HepG2 (cell line): ENCODE data around the gene ACER3. TPM values are rescaled to one million over a fixed set of nuclear protein-coding genes. Genes with fewer than 3 reads are reported as not detected.

Experiments
- ATAC-seq: fragments of 200-7000 bp; cut with Tn5 transposase; 3 replicates; pipeline ENCODE4 v1.9.1; 2020; ENCODE audit warnings: mild to moderate bottlenecking, moderate library complexity
- BruUV-seq: library from RNA; stranded (reverse); fragments of 400-500 nt; replicated peaks from 2 replicates; lab custom pipeline; 2021; lab: Mats Ljungman, UMichigan
- CTCF ChIA-PET: fragments of 300-600 bp; formaldehyde crosslinking; extraction: SDS; loops from one replicate; lab custom pipeline; 2021; ENCODE audit warnings: low total read pairs, inconsistent platforms, low intra/inter-chr PET ratio; lab: Yijun Ruan, JAX
- POLR2A ChIA-PET: fragments of 350-600 bp; sonication (Branson Sonifier 250); formaldehyde crosslinking; loops from one replicate; lab custom pipeline; 2020; ENCODE audit warnings: antibody characterized with exemption, inconsistent platforms; lab: Yijun Ruan, JAX
- DNase-seq: peaks from one replicate; pipeline ENCODE4 v3.0.0-alpha.2; 2015; ENCODE audit warnings: low spot score
- FAIRE-seq: peaks from 3 replicates; lab custom pipeline; 2011; peaks lifted over from hg19 to GRCh38; lab: Jason Lieb, UNC
- H2AFZ ChIP-seq: one replicate; pipeline ENCODE4 v1.6.1; 2011; ENCODE audit warnings: low read length, inconsistent platforms
- H3K27ac ChIP-seq: fragments of 300-600 bp; 3 replicates; pipeline ENCODE4 v1.8.0; 2011; ENCODE audit warnings: mixed run types, mild to moderate bottlenecking, mixed read lengths, low read length, inconsistent platforms; ENCODE audit not compliant: insufficient read depth; ENCODE audit errors: extremely low read length
- H3K27me3 ChIP-seq, 2 experiments: fragments of 200-600 bp in 1 of 2; 2 replicates in 1 of 2; 3 replicates in 1 of 2; pipeline versions ENCODE4 v1.6.0 to v1.8.0; 2011; ENCODE audit warnings: low read length in 2 of 2, mild to moderate bottlenecking in 2 of 2, moderate library complexity in 2 of 2, inconsistent platforms in 1 of 2; ENCODE audit not compliant: insufficient read depth in 2 of 2, control insufficient read depth in 1 of 2
- H3K36me3 ChIP-seq, 2 experiments: fragments of 200-600 bp in 1 of 2; replicated peaks in 1 of 2; 2 replicates in 1 of 2; 3 replicates in 1 of 2; pipeline versions ENCODE4 v1.5.1 to v1.8.0; 2011; ENCODE audit warnings: low read length in 2 of 2, inconsistent platforms in 1 of 2; ENCODE audit not compliant: insufficient read depth in 2 of 2, control insufficient read depth in 1 of 2
- H3K4me1 ChIP-seq: 2 replicates; pipeline ENCODE4 v1.5.1; 2012; ENCODE audit warnings: low read length, inconsistent platforms; ENCODE audit not compliant: insufficient read depth
- H3K4me2 ChIP-seq: 2 replicates; pipeline ENCODE4 v1.6.0; 2011; ENCODE audit warnings: low read depth, low read length, inconsistent platforms
- H3K4me3 ChIP-seq, 3 experiments: fragments of 200-600 bp in 1 of 3; sonication (generic), shearing (Covaris generic) in 1 of 3; replicated peaks in 1 of 3; 2 replicates each; pipeline ENCODE4 v1.5.1; 2011 to 2016; ENCODE audit warnings: low read length in 3 of 3, inconsistent platforms in 2 of 3, low read depth in 2 of 3, mild to moderate bottlenecking in 2 of 3, control low read depth in 1 of 3, mixed read lengths in 1 of 3; ENCODE audit not compliant: insufficient read depth in 1 of 3
- H3K79me2 ChIP-seq: one replicate; pipeline ENCODE4 v1.6.1; 2011; ENCODE audit warnings: low read length, inconsistent platforms; ENCODE audit not compliant: insufficient read depth
- H3K9ac ChIP-seq: 2 replicates; pipeline ENCODE4 v1.6.0; 2011; ENCODE audit warnings: mild to moderate bottlenecking, low read depth, low read length, inconsistent platforms; ENCODE audit not compliant: insufficient read depth
- H3K9me3 ChIP-seq: 2 replicates; pipeline ENCODE4 v1.5.1; 2012; ENCODE audit warnings: mild to moderate bottlenecking, low read length
- H4K20me1 ChIP-seq: 2 replicates; pipeline ENCODE4 v1.6.0; 2011; ENCODE audit warnings: inconsistent platforms, mild to moderate bottlenecking, low read length, moderate library complexity; ENCODE audit not compliant: insufficient read depth
- AHR ChIP-seq: IDR thresholded peaks from 2 replicates; pipeline ENCODE4 v1.6.1; 2018; ENCODE audit warnings: missing genetic modification reagents, missing compliant biosample characterization
- ARID5B ChIP-seq: IDR thresholded peaks from 2 replicates; pipeline ENCODE4 v1.4.0; 2020; ENCODE audit warnings: mild to moderate bottlenecking, missing genetic modification reagents
- BRD4 ChIP-seq: sonication (generic); formaldehyde crosslinking; IDR thresholded peaks from 2 replicates; pipeline ENCODE4 v1.4.0; 2020; ENCODE audit warnings: missing genetic modification reagents
- BRF2 ChIP-seq: sonication (generic); formaldehyde crosslinking; IDR thresholded peaks from 2 replicates; pipeline ENCODE4 v1.8.1; 2022; ENCODE audit warnings: mild to moderate bottlenecking, missing genetic modification reagents
- CBX5 ChIP-seq: sonication (generic); formaldehyde crosslinking; IDR thresholded peaks from 2 replicates; pipeline ENCODE4 v1.4.0; 2020; ENCODE audit warnings: missing genetic modification reagents, borderline replicate concordance
- GLI4 ChIP-seq: sonication (generic); formaldehyde crosslinking; IDR thresholded peaks from 2 replicates; pipeline ENCODE4 v1.5.1; 2020; ENCODE audit warnings: missing genetic modification reagents, mild to moderate bottlenecking, moderate library complexity, borderline replicate concordance
- HINFP ChIP-seq: sonication (generic); formaldehyde crosslinking; IDR thresholded peaks from 2 replicates; pipeline ENCODE4 v1.4.0; 2020; ENCODE audit warnings: low read depth, mild to moderate bottlenecking, missing genetic modification reagents
- MNT ChIP-seq: fragments of 450-650 bp; IDR thresholded peaks from 2 replicates; pipeline ENCODE4 v1.6.1; 2016
- NR0B2 ChIP-seq: sonication (generic); formaldehyde crosslinking; IDR thresholded peaks from 2 replicates; pipeline ENCODE4 v1.4.0; 2020; ENCODE audit warnings: mild to moderate bottlenecking, missing genetic modification reagents
- RXRB ChIP-seq: IDR thresholded peaks from 2 replicates; pipeline ENCODE4 v1.6.1; 2016; ENCODE audit warnings: borderline replicate concordance, missing genetic modification reagents, missing compliant biosample characterization
- ZFX ChIP-seq: sonication (generic); formaldehyde crosslinking; IDR thresholded peaks from 2 replicates; pipeline ENCODE4 v1.4.0; 2020; ENCODE audit warnings: mild to moderate bottlenecking, low read depth, missing genetic modification reagents, moderate library complexity
- ZNF256 ChIP-seq: sonication (generic); formaldehyde crosslinking; conservative IDR thresholded peaks from 2 replicates; pipeline ENCODE4 v1.4.0; 2020; ENCODE audit warnings: missing genetic modification reagents
- ZNF282 ChIP-seq: fragments of 450-650 bp; IDR thresholded peaks from 2 replicates; pipeline ENCODE4 v1.6.1; 2018; ENCODE audit not compliant: partially characterized antibody
- ZNF33B ChIP-seq: sonication (generic); formaldehyde crosslinking; IDR thresholded peaks from 2 replicates; pipeline ENCODE4 v1.5.1; 2020; ENCODE audit warnings: mild to moderate bottlenecking, missing genetic modification reagents
- ZNF768 ChIP-seq: sonication (generic); formaldehyde crosslinking; IDR thresholded peaks from 2 replicates; pipeline ENCODE4 v1.4.0; 2020; ENCODE audit warnings: missing genetic modification reagents
- ZNF782 ChIP-seq: sonication (generic); formaldehyde crosslinking; IDR thresholded peaks from 2 replicates; pipeline ENCODE4 v1.4.0; 2020; ENCODE audit warnings: missing genetic modification reagents, mild to moderate bottlenecking, borderline replicate concordance
- WGBS: methylation state at CpG from one replicate; pipeline ENCODE4 v1.1.6; 2017; ENCODE audit warnings: low lambda C conversion rate; 5-methylcytosine and 5-hydroxymethylcytosine counted together
- in situ Hi-C: cut with HindIII; loops from 2 replicates; pipeline ENCODE4 v1.10.0; 2017; ENCODE audit warnings: low pct_unique_long_range_greater_than_20kb; ENCODE audit not compliant: extremely low pct_ligation_motif_present
- intact Hi-C: fragments of 100-400 bp; cut with micrococcal nuclease; formaldehyde crosslinking; loops from one replicate; pipeline ENCODE4 v1.10.0; 2022; ENCODE audit not compliant: unreplicated experiment
- polyA plus RNA-seq, 8 experiments: library from polyadenylated mRNA; depleted of rRNA in 3 of 8; stranded (reverse) in 7 of 8; unstranded in 1 of 8; fragments of >200 nt; fragmentation: Illumina TruSeq in 4 of 8; extraction: Trizol in 4 of 8; gene quantifications; 2 replicates each; pipeline versions ENCODE4 v1.2.1 to v1.2.3, GENCODE V29; 2011 to 2016; ENCODE audit warnings: low read depth in 4 of 8, missing spikeins in 1 of 8, mixed read lengths in 1 of 8; ENCODE audit not compliant: insufficient read depth in 1 of 8
- total RNA-seq, 5 experiments: library from RNA; depleted of rRNA; stranded (reverse); fragments of >200 nt; fragmentation: Illumina TruSeq; extraction: Trizol; gene quantifications; 2 replicates each; pipeline ENCODE4 v1.2.3, GENCODE V29; 2016; ENCODE audit warnings: low read depth in 1 of 5

Gene ACER3
- total and polyA plus RNA-seq, 2 of the 13 experiments (the other 11 are each of a cell fraction or from before 2014, with no cell fraction given) = 6.0 to 9.8 TPM

- TF ChIP-seq NR0B2 (CRISPR knock-in tag) = no peak
- no peak for TF ChIP-seq BRF2 (CRISPR knock-in tag)
- no peak for TF ChIP-seq ARID5B
- no peak for TF ChIP-seq CBX5 (CRISPR knock-in tag)
- no peak for TF ChIP-seq ZNF33B
Observed at GRCh38 chr11:77035039-77035438, 174.3 kb downstream of the ACER3 start (continued).

- CTCF ChIA-PET = no interaction called here
- DNase-seq = no peak
- no peak for FAIRE-seq
- Histone ChIP-seq H3K4me2 (no peak overlapping the region), H3K36me3 (no peaks in the 10 kb centered on the region), H2AFZ (no peak overlapping the region), H3K27ac (no peak overlapping the region), H3K4me1 (peaks cover 19% of the 10 kb centered on the region), H3K4me3 (no peak overlapping the region), H3K9ac (no peak overlapping the region), H3K27me3 (peaks cover 6 to 57% of the 10 kb centered on the region in 2 experiments), H3K79me2 (no peaks in the 10 kb centered on the region), H4K20me1 (no peaks in the 10 kb centered on the region), H3K9me3 (no peaks in the 10 kb centered on the region)
- no TSS peak for BruUV-seq
- WGBS = under 1% methylated on average over 5 of the region's 5 CpGs
- POLR2A ChIA-PET = no interaction called here
- intact Hi-C loops (loop anchor here (2.0 kb wide), 1 partner anchor 117 kb away; no protein-coding TSS in a partner anchor), in situ Hi-C loops (loop anchor here (25.0 kb wide), 1 partner anchor 123 kb away; no protein-coding TSS in a partner anchor)
- no peak for ATAC-seq
- TF ChIP-seq ZFX = no peak
- TF ChIP-seq ZNF256 (CRISPR knock-in tag) = no peak
- no peak for TF ChIP-seq ZNF282
- TF ChIP-seq AHR (CRISPR knock-in tag) = no peak
- no peak for TF ChIP-seq GLI4
- no peak for TF ChIP-seq HINFP (CRISPR knock-in tag)
- TF ChIP-seq RXRB (CRISPR knock-in tag) = no peak
- no peak for TF ChIP-seq ZNF768
- no peak for TF ChIP-seq BRD4
- no peak for TF ChIP-seq ZNF782
- no peak for TF ChIP-seq MNT
Observed at GRCh38 chr11:77035580-77035979, 174.9 kb downstream of the ACER3 start.
